Lung (tissue), 12 donors: ENCODE results near the gene OR4D5. TPM values are rescaled to one million over a fixed set of nuclear protein-coding genes. Genes with fewer than 3 reads are reported as not detected.

ENCODE experiments used
- ATAC-seq: fragments of 200-7000 bp; cut with Tn5 transposase; one replicate; pipeline ENCODE4 v1.9.1; 2020; ENCODE audit warnings: moderate number of reproducible peaks; ENCODE audit not compliant: insufficient read depth, low FRiP score
- DNase-seq, 3 donors: peaks; one replicate each; pipeline ENCODE4 v3.0.0-alpha.2; 2013 to 2017
- H3K27ac ChIP-seq, 2 donors: one replicate each; pipeline ENCODE4 v1.5.1; 2013; ENCODE audit warnings: mild to moderate bottlenecking in 2 of 2, moderate library complexity in 2 of 2, control low read depth in 1 of 2, inconsistent platforms in 1 of 2, low read depth in 1 of 2, low read length in 1 of 2
- H3K27me3 ChIP-seq, 3 donors: one replicate each; pipeline ENCODE4 v1.5.1; 2013; ENCODE audit warnings: low read length in 2 of 3; ENCODE audit not compliant: control insufficient read depth in 3 of 3, insufficient read depth in 3 of 3
- H3K36me3 ChIP-seq, 4 donors: one replicate each; pipeline ENCODE4 v1.5.1; 2013; ENCODE audit warnings: low read length in 4 of 4, mild to moderate bottlenecking in 1 of 4, moderate library complexity in 1 of 4; ENCODE audit not compliant: control insufficient read depth in 4 of 4, insufficient read depth in 4 of 4
- H3K4me1 ChIP-seq, 5 donors: one replicate each; pipeline ENCODE4 v1.5.1; 2013; ENCODE audit warnings: low read length in 5 of 5, mild to moderate bottlenecking in 2 of 5, moderate library complexity in 1 of 5; ENCODE audit not compliant: control insufficient read depth in 5 of 5, insufficient read depth in 5 of 5
- H3K4me3 ChIP-seq: one replicate; pipeline ENCODE4 v1.5.1; 2013; ENCODE audit warnings: mild to moderate bottlenecking, control low read depth, moderate library complexity
- H3K9ac ChIP-seq, 2 donors: one replicate each; pipeline ENCODE4 v1.5.1; 2013; ENCODE audit warnings: low read length in 2 of 2, control low read depth in 1 of 2; ENCODE audit not compliant: insufficient read depth in 1 of 2
- H3K9me3 ChIP-seq, 4 donors: one replicate each; pipeline ENCODE4 v1.5.1; 2013; ENCODE audit warnings: low read length in 3 of 4, mild to moderate bottlenecking in 1 of 4, moderate library complexity in 1 of 4; ENCODE audit not compliant: control insufficient read depth in 4 of 4, insufficient read depth in 3 of 4
- WGBS, 2 donors: extraction: QIAGEN DNeasy Blood & Tissue Kit; methylation state at CpG; one replicate each; pipeline ENCODE4 v1.1.7; 2013; 5-methylcytosine and 5-hydroxymethylcytosine counted together
- polyA plus RNA-seq, 2 donors: library from polyadenylated mRNA; stranded (reverse); fragments of 200-250 nt; gene quantifications; one replicate each; pipeline ENCODE4 v1.2.1, GENCODE V29; 2013
- total RNA-seq, 2 donors: library from RNA; depleted of rRNA in 1 of 2; stranded (reverse); fragments of >200 nt in 1 of 2; gene quantifications; one replicate each; pipeline ENCODE4 v1.2.1, GENCODE V29; 2014 to 2021
- TF ChIP-seq, protein P1 (sequence below): IDR thresholded peaks from 2 replicates; pipeline ENCODE4 v1.5.1; 2012; ENCODE audit warnings: mild to moderate bottlenecking; ENCODE audit errors: control extremely low read depth, extremely low read depth
- donor health status: control.
- donor health status: control.
- donor health status: Bipolar disorder and iron deficiency.
- donor health status: healthy.
- donor health status: DM: yes; HTN: yes; CAD: no.

OR4D5 gene
- total and polyA plus RNA-seq, 4 donors = not detected

DNA sequence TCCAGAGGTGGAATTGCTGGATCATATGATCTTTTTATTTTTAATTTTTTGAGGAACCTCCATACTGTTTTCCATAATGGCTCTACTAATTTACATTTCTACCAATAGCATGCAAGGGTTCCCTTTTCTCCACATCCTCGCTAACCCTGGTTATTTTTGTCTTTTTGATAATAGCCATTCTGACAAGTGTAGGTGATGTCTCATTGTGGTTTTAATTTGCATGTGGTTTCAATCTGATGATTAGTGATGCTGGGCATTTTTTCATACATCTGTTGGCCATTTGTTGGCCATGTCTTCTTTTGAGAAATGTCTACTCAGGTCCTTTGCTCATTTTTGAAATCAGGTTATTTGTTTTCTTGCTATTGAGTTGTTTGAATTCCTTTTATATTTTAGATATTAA is 15.4 kb upstream of the OR4D5 start:
- H3K4me1 ChIP-seq = no peaks in the 10 kb centered on the region
- no peak for DNase-seq
- no peaks in the 10 kb centered on the region for H3K27me3 ChIP-seq
- no peak for ATAC-seq
- H3K27ac ChIP-seq = no peak overlapping the region
- H3K9me3 ChIP-seq = no peaks in the 10 kb centered on the region
- H3K9ac ChIP-seq = no peak overlapping the region
- TF ChIP-seq, protein P1, sequence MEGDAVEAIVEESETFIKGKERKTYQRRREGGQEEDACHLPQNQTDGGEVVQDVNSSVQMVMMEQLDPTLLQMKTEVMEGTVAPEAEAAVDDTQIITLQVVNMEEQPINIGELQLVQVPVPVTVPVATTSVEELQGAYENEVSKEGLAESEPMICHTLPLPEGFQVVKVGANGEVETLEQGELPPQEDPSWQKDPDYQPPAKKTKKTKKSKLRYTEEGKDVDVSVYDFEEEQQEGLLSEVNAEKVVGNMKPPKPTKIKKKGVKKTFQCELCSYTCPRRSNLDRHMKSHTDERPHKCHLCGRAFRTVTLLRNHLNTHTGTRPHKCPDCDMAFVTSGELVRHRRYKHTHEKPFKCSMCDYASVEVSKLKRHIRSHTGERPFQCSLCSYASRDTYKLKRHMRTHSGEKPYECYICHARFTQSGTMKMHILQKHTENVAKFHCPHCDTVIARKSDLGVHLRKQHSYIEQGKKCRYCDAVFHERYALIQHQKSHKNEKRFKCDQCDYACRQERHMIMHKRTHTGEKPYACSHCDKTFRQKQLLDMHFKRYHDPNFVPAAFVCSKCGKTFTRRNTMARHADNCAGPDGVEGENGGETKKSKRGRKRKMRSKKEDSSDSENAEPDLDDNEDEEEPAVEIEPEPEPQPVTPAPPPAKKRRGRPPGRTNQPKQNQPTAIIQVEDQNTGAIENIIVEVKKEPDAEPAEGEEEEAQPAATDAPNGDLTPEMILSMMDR = no peak
- WGBS, 2 donors = 88 to 91% methylated on average over 1 of the region's 1 CpG
- H3K4me3 ChIP-seq = no peak overlapping the region
- no peaks in the 10 kb centered on the region for H3K36me3 ChIP-seq

DNA sequence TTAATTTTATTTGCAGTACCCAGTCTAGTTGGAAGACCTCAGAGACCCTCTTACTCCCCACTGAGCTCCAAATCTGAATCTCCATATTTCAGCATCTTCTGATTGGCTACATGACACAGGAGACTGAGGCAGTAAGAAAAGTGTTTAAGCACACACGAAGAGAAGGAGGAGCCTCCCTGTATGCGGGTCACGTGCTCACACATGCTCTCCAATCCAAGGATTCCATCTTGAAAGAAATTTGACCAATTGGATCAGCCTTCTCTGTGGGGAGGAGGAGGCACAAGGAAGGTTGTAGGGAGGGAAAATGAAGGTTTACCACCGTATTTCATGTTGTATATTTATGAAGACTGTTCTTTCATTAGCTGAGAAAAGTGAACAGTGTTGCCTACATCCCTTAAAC is 3.0 kb downstream of the OR4D5 start:
- Histone ChIP-seq H3K27me3 (no peaks in the 10 kb centered on the region), H3K27ac (no peak overlapping the region), H3K9ac (no peak overlapping the region), H3K36me3 (no peaks in the 10 kb centered on the region), H3K4me1 (no peaks in the 10 kb centered on the region), H3K4me3 (no peak overlapping the region), H3K9me3 (no peaks in the 10 kb centered on the region)
- ATAC-seq (no peak), DNase-seq (no peak)
- TF ChIP-seq, protein P1 = no peak
- WGBS, 2 donors = 87 to 90% methylated on average over 4 of the region's 4 CpGs

DNA sequence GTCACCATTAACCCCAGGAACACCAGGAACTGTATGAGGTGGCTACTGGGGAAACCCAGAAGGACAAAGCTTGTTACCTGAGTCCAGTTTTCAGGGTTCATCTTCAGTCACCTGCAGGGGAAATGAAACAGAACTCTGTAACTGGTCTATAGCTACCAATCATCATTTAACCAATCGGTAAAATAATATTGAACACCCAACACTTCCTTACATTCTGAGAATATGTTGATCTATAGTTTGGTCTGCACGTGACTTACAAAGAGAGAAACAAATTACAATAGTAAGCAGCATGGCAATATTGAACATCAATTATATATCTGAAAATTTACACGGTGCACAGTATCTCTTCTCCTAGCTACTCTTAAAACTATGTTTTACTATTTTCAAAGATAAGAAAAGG is 4.3 kb downstream of the OR4D5 start, which contains the start of gene OR6T1:
Gene OR6T1, minus strand, starts transcription at position 101 of the 400 bp plus-strand sequence. Its CDS starts 0 bp downstream, at position 101.
- no peaks in the 10 kb centered on the region for H3K27me3 ChIP-seq
- no peaks in the 10 kb centered on the region for H3K9me3 ChIP-seq
- ATAC-seq (no peak), DNase-seq (no peak)
- H3K4me3 ChIP-seq = no peak within 1 kb of the TSS
- WGBS, 2 donors = 80 to 85% methylated on average over 3 of the region's 3 CpGs
- no peak within 1 kb of the TSS for H3K27ac ChIP-seq
- TF ChIP-seq, protein P1 = no peak
- no peaks in the 10 kb centered on the region for H3K36me3 ChIP-seq
- H3K9ac ChIP-seq = no peak within 1 kb of the TSS
- H3K4me1 ChIP-seq = no peaks in the 10 kb centered on the region

DNA sequence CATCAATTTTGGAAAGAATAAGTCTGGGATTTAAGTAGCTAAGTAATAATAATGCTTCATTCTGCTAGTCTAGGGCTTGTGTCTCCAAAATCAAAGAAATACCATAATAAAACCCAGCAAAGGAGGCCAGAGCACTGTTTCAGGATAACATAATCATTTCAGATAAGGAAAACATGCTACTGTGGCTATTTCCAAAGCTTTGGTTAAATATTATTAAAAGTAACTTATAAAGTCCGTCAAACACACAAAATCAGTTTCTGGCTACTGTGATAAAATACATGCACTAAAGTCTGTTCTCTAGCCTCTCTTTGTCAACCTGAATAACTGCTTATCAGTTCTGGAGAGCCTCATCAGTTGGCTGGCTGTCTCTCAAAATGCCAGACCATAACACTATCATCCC is 5.7 kb downstream of the OR4D5 start:
- ATAC-seq = no peak

More for the DNA sequence above, 5.7 kb downstream of the OR4D5 start:
- Histone ChIP-seq H3K4me1 (no peaks in the 10 kb centered on the region), H3K36me3 (no peaks in the 10 kb centered on the region), H3K27ac (no peak overlapping the region), H3K4me3 (no peak overlapping the region), H3K9me3 (no peaks in the 10 kb centered on the region), H3K9ac (no peak overlapping the region), H3K27me3 (no peaks in the 10 kb centered on the region)
- DNase-seq = no peak
- TF ChIP-seq, protein P1 = no peak
- 59 to 90% methylated on average over 1 of the region's 1 CpG for WGBS, 2 donors
